Kidney glomerular epithelial cell (primary cell): ENCODE measurements around the gene CASTOR1.

Experiments used
- DNase-seq: peaks from one replicate; lab custom pipeline; 2025; lab: John Stamatoyannopoulos, UW

The CASTOR1 gene

GRCh38 chr22:30318799-30319419 lies 29.6 kb upstream of the CASTOR1 start:
- DNase-seq = no peak

GRCh38 chr22:30317778-30318177 lies 28.5 kb upstream of the CASTOR1 start:
- DNase-seq = no peak

GRCh38 chr22:30315962-30316576 lies 26.8 kb upstream of the CASTOR1 start:
- no peak for DNase-seq

GRCh38 chr22:30314915-30315314 lies 25.6 kb upstream of the CASTOR1 start:
- DNase-seq = no peak

GRCh38 chr22:30313527-30314363 lies 24.4 kb upstream of the CASTOR1 start:
- DNase-seq = peak; percentile 21

- DNase-seq = peak; percentile 83
Measured at GRCh38 chr22:30312053-30312452, 22.7 kb upstream of the CASTOR1 start.

- DNase-seq = peak; percentile 95
Measured at GRCh38 chr22:30310881-30311771, 21.8 kb upstream of the CASTOR1 start.

- DNase-seq = peak; percentile 65
Measured at GRCh38 chr22:30309951-30310741, 20.8 kb upstream of the CASTOR1 start.

- no peak for DNase-seq
Measured at GRCh38 chr22:30308518-30309230, 19.4 kb upstream of the CASTOR1 start.

GRCh38 chr22:30308093-30308492 lies 18.8 kb upstream of the CASTOR1 start:
- no peak for DNase-seq

- no peak for DNase-seq
Measured at GRCh38 chr22:30307041-30307574, 17.8 kb upstream of the CASTOR1 start.

GRCh38 chr22:30306627-30307011 lies 17.3 kb upstream of the CASTOR1 start:
- DNase-seq = no peak

- DNase-seq = no peak
Measured at GRCh38 chr22:30305906-30306626, 16.8 kb upstream of the CASTOR1 start.

- no peak for DNase-seq
Measured at GRCh38 chr22:30305519-30305905, 16.2 kb upstream of the CASTOR1 start.

- DNase-seq = no peak
Measured at GRCh38 chr22:30304495-30305244, 15.4 kb upstream of the CASTOR1 start.

GRCh38 chr22:30302810-30303138 lies 13.5 kb upstream of the CASTOR1 start:
- DNase-seq = no peak

- no peak for DNase-seq
Measured at GRCh38 chr22:30301995-30302809, 12.9 kb upstream of the CASTOR1 start.

GRCh38 chr22:30299322-30299721 lies 10.0 kb upstream of the CASTOR1 start:
- DNase-seq = no peak
